SU-DHL-6 (cell line): ENCODE measurements around the gene SLC35A3.

Source experiments
- H2AFZ ChIP-seq: fragments of 200-600 bp; sonication (generic); 2 replicates; pipeline ENCODE4 v1.6.1; 2014; ENCODE audit warnings: low read depth, mild to moderate bottlenecking, moderate library complexity, mixed read lengths, antibody characterized with exemption, low read length; ENCODE audit not compliant: severe bottlenecking
- H3F3A ChIP-seq: fragments of 200-600 bp; shearing (Covaris generic); 2 replicates; pipeline ENCODE4 v1.6.0; 2016; ENCODE audit warnings: antibody characterized with exemption, mild to moderate bottlenecking; ENCODE audit not compliant: insufficient read depth
- H3K27ac ChIP-seq: fragments of 200-600 bp; sonication (generic); 2 replicates; pipeline ENCODE4 v1.5.1; 2016; ENCODE audit warnings: low read depth, mild to moderate bottlenecking, low read length, moderate library complexity, mixed read lengths
- H3K27me3 ChIP-seq: fragments of 200-600 bp; sonication (generic), shearing (Covaris generic); 2 replicates; pipeline ENCODE4 v1.6.0; 2014; ENCODE audit warnings: mild to moderate bottlenecking, low read length
- H3K36me3 ChIP-seq: fragments of 200-600 bp; sonication (generic); 2 replicates; pipeline ENCODE4 v1.6.1; 2014; ENCODE audit warnings: mild to moderate bottlenecking, low read length, mixed read lengths
- H3K4me2 ChIP-seq: fragments of 300-600, 200-600 bp; shearing (Covaris generic), sonication (generic); 2 replicates; pipeline ENCODE4 v1.6.0; 2014; ENCODE audit warnings: low read length, low read depth, mild to moderate bottlenecking; ENCODE audit not compliant: poor library complexity, severe bottlenecking
- H3K4me3 ChIP-seq: fragments of 200-600 bp; sonication (generic); 2 replicates; pipeline ENCODE4 v1.5.1; 2014; ENCODE audit warnings: antibody characterized with exemption, low read length, mild to moderate bottlenecking, mixed read lengths; ENCODE audit not compliant: insufficient read depth, poor library complexity, severe bottlenecking
- H3K79me2 ChIP-seq: fragments of 200-600 bp; sonication (generic); 2 replicates; pipeline ENCODE4 v1.6.1; 2014; ENCODE audit warnings: mild to moderate bottlenecking, low read length, moderate library complexity; ENCODE audit not compliant: insufficient read depth
- H3K9ac ChIP-seq: fragments of 200-600 bp; sonication (generic); 2 replicates; pipeline ENCODE4 v1.7.0; 2014; ENCODE audit warnings: mild to moderate bottlenecking, low read length
- H3K9me2 ChIP-seq: fragments of 200-600 bp; sonication (generic); replicated peaks from 2 replicates; pipeline ENCODE4 v1.6.1; 2014; ENCODE audit warnings: low read length; ENCODE audit not compliant: insufficient read depth
- H3K9me3 ChIP-seq: fragments of 200-600 bp; sonication (generic); 2 replicates; pipeline ENCODE4 v1.6.1; 2014; ENCODE audit warnings: low read length, mixed read lengths; ENCODE audit not compliant: insufficient read depth
- H4K20me1 ChIP-seq: fragments of 200-600 bp; sonication (generic); 2 replicates; pipeline ENCODE4 v1.6.1; 2014; ENCODE audit warnings: low read depth, mild to moderate bottlenecking, antibody characterized with exemption, low read length, moderate library complexity, mixed read lengths
- EZH2phosphoT487 ChIP-seq: fragments of 200-600 bp; sonication (generic), shearing (Covaris generic); conservative IDR thresholded peaks from 2 replicates; pipeline ENCODE4 v1.6.1; 2018; ENCODE audit warnings: mild to moderate bottlenecking, antibody characterized with exemption, low read length, moderate library complexity, mixed read lengths
- TF ChIP-seq, protein P1 (sequence below): fragments of 200-600 bp; sonication (generic); IDR thresholded peaks from one replicate; pipeline ENCODE4 v1.5.1; 2017; ENCODE audit warnings: antibody characterized with exemption, mild to moderate bottlenecking, low read length, moderate library complexity; ENCODE audit not compliant: insufficient read depth, poor library complexity, severe bottlenecking

The SLC35A3 gene

DNA sequence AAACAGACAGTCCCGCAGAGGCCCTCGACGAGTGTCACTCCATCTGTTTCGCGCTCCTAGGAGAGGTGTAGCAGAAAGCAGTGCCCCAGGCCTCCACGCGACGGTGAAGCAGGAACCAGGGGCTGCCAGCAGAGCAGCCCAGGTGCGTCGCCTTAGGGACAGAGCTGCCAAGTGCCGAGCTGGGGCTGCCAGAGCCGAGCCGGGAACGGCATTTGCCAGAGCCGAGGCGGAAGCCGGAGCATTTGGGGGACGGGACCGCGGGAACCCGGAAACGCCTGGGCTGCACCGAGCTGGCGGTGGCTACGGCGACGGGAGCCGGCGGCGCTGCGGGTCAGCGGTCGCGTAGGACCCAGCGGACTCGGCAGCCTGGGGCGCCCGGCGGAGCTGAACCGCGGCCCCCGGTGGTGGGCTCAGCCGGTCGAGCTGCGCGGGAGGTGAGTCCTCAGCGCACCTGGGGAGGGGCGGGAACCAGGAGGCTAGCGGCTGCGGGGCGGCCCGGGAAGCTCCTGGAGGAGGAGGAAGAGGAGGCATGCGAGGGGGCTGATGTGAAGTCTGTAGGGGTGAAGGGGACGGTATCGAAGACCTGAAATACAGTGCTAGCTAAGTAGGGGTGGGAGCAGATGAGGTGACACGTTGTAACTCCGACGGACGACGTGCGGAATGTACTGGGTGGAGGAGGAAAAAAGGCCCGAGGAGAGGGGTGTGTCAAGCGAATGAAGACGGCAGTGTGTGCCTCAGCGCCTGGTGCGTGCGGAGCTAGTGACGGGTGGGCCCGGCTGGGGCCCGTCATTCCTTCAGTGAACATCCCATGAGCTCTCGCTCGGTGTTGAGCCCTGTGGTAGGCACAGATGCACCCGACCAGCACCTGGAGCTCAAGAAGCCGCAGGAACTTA, at the start of gene SLC35A3:
SLC35A3 (plus strand) TSS at position 268 of the 893 bp plus-strand sequence. CDS start 23,559 bp downstream, outside the sequence.
- Histone ChIP-seq H2AFZ (peak within 1 kb of the TSS; percentile 66), H3K4me3 (peak within 1 kb of the TSS; percentile 65), H3F3A (no peaks in the 10 kb centered on the region), H3K9me2 (no peaks in the 10 kb centered on the region), H4K20me1 (no peaks in the 10 kb centered on the region), H3K27ac (peak within 1 kb of the TSS; percentile 58), H3K4me2 (peak within 1 kb of the TSS; percentile 56), H3K36me3 (no peaks in the 10 kb centered on the region), H3K27me3 (no peaks in the 10 kb centered on the region), H3K79me2 (peaks cover 45% of the 10 kb centered on the region), H3K9me3 (no peaks in the 10 kb centered on the region), H3K9ac (peak within 1 kb of the TSS; percentile 80)
- TF ChIP-seq, protein P1, sequence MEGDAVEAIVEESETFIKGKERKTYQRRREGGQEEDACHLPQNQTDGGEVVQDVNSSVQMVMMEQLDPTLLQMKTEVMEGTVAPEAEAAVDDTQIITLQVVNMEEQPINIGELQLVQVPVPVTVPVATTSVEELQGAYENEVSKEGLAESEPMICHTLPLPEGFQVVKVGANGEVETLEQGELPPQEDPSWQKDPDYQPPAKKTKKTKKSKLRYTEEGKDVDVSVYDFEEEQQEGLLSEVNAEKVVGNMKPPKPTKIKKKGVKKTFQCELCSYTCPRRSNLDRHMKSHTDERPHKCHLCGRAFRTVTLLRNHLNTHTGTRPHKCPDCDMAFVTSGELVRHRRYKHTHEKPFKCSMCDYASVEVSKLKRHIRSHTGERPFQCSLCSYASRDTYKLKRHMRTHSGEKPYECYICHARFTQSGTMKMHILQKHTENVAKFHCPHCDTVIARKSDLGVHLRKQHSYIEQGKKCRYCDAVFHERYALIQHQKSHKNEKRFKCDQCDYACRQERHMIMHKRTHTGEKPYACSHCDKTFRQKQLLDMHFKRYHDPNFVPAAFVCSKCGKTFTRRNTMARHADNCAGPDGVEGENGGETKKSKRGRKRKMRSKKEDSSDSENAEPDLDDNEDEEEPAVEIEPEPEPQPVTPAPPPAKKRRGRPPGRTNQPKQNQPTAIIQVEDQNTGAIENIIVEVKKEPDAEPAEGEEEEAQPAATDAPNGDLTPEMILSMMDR = no peak
- no peak for TF ChIP-seq EZH2phosphoT487

DNA sequence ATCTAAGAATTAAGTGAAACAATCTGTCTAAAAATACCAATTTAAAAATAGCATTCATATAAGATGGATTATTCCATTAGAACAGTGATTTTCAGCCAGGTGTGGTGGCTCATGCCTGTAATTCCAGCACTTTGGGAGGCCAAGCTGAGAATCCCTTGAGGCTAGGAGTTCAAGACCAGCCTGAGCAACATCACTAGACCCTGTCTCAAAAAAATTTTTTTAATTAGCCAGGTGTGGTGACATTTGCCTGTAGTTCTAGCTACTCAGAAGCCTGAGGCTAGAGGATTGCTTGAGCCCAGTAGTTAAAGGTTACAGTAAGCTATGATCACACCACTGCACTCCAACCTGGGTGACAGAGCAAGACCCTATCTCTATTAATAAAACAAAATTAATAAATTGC, 35.0 kb upstream of the SLC35A3 start:
- no peak overlapping the region for H3K27ac ChIP-seq
- no peak overlapping the region for H3K9ac ChIP-seq
- H3K4me3 ChIP-seq = no peak overlapping the region
- H3K36me3 ChIP-seq = no peaks in the 10 kb centered on the region
- H3K9me3 ChIP-seq = peaks cover 7% of the 10 kb centered on the region; the same call in 1 of the 2 replicates
- no peak overlapping the region for H3K4me2 ChIP-seq
- no peaks in the 10 kb centered on the region for H3F3A ChIP-seq
- H3K27me3 ChIP-seq = no peaks in the 10 kb centered on the region
- TF ChIP-seq EZH2phosphoT487 = no peak
- TF ChIP-seq, protein P1 = no peak
- no peaks in the 10 kb centered on the region for H3K9me2 ChIP-seq
- H4K20me1 ChIP-seq = no peaks in the 10 kb centered on the region
- H2AFZ ChIP-seq = no peak overlapping the region
- no peaks in the 10 kb centered on the region for H3K79me2 ChIP-seq

DNA sequence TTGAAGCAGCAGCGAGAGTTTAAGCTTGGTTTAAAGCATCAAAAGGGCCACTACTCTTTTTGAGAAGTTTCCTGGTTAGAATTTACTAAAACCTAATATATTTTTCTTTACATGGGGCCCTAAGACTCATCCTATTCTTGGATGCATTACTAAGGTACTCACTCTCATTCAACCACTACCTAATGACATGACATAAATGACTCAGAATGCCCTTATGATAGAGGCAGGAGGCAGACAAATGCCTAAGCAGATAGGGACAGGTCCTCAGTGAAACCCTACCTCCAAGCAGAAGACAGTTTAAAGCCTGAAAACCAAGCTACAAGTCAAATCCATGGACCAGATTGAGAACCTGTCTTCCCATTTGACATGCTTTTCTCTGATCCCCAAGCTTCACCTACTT, 34.3 kb upstream of the SLC35A3 start:
- no peaks in the 10 kb centered on the region for H3K9me2 ChIP-seq
- H3K27me3 ChIP-seq = no peaks in the 10 kb centered on the region
- H3K4me3 ChIP-seq = no peak overlapping the region
- peaks cover 7% of the 10 kb centered on the region; the same call in 1 of the 2 replicates for H3K9me3 ChIP-seq
- no peak overlapping the region for H3K9ac ChIP-seq
- TF ChIP-seq EZH2phosphoT487 = no peak
- TF ChIP-seq, protein P1 = no peak
- no peak overlapping the region for H3K4me2 ChIP-seq
- no peaks in the 10 kb centered on the region for H4K20me1 ChIP-seq
- no peaks in the 10 kb centered on the region for H3K79me2 ChIP-seq
- no peaks in the 10 kb centered on the region for H3K36me3 ChIP-seq
- H3F3A ChIP-seq = no peaks in the 10 kb centered on the region
- no peak overlapping the region for H3K27ac ChIP-seq
- no peak overlapping the region for H2AFZ ChIP-seq
